GM18526 (cell line): ENCODE measurements around the gene C1QTNF6.
A peak's percentile ranks its signal among the peaks of the same experiment; 100 is the strongest.

Source experiments
- POLR2A ChIP-seq: IDR thresholded peaks from 3 replicates; pipeline ENCODE4 v1.6.1; 2011; ENCODE audit not compliant: insufficient read length; ENCODE audit errors: extremely low read depth

C1QTNF6 gene

DNA sequence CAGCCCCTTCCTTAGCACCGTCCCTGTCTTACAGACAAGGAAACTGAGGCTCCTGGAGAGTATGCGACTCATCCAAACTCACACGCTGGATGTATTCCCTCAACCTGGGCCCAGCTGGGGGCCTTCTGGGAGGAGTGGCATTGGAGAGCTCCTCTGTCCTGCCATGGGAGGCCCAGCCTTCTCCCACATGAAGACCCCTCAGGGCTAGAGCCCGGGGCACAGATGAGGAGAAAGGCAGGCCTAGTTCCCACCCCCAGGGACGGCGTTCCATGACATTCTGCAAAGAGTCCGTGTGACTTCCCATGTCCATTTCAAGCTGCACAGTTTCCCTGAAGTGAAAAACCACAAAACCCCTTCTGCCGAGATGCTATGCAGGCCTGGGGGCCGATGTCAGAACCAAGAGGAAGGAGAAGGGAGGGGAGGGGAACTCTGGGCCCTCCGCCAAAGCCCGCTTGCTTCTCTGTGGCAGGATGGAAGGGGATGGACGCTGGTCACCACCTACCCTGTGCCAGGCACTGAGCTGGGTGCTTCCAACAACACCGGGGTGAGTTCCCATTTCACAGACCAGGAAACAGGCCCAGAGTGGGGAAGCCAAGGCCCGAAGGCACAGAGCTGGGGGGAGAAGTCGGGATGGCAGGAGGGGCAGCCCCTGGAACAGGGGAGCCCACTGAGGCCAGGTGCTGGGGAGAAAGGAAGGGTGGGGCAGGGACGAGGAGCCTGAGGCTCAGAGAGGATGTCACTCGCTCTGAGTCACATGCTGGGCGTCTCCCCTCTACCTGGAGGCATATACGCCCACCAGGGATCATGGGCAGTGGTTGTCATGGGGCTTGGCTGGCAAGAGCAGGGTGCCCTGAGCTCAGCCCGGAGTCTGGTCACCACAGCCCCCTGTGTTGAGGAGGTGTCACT is 40.3 kb upstream of the C1QTNF6 start:
- peak; percentile 14 for TF ChIP-seq POLR2A

DNA sequence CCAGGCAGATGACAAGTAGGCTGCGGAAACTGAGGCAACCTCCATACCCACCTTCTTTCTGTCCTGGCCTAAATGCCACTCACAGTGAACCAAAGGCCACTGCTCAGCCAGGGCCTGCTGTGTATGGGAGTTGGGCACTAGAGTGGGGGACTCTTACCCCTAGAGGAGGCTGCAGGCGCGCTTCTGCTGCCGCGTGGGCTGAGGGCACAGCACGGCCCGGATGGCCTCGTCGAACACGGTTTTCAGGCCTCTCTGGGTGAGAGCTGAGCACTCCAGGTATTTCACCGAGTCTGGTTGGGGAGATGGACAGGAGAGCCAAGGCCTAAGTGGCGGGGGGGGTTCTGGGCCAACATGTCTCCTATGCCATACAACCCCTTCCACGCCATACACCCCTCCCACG is 38.5 kb upstream of the C1QTNF6 start:
- no peak for TF ChIP-seq POLR2A

DNA sequence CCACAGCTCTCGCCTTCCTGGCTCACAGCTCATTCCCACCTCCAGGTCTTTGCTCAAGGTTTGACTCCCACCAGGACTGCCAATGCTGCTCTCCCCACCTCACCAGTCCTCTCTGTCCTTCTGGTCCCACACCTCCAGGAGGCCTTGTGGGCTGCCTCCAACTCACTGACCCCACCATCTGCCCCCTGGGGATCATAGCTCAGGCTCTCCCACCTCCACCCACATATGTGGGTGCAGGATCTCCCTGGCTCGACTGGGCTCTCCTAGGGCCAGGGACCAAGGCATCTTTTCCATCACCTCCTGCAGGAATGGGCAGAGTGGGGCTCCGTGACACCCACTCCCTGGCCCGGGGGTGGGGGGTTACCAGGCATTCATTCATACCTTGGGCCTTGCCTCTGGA is 38.0 kb upstream of the C1QTNF6 start:
- TF ChIP-seq POLR2A, result no peak

DNA sequence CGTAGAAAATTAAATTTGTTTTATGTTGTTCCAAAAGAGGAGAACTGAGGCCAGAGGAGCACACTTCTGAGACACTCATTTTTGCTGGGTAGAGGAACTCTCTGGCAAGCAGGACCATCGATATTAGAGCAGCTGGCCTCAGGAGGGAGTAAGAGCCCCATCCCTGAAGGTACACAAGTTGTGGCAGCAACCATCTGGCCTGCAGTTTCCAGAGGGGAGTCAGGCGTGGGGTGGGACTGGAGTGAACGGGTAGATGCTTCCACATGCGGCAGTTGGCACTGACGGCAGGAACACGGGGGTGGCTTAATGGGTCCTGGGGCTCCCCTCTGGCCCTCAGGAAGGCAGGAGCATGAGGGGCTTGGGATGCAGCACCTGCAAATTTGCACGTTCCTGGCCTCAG is 37.4 kb upstream of the C1QTNF6 start:
- no peak for TF ChIP-seq POLR2A

DNA sequence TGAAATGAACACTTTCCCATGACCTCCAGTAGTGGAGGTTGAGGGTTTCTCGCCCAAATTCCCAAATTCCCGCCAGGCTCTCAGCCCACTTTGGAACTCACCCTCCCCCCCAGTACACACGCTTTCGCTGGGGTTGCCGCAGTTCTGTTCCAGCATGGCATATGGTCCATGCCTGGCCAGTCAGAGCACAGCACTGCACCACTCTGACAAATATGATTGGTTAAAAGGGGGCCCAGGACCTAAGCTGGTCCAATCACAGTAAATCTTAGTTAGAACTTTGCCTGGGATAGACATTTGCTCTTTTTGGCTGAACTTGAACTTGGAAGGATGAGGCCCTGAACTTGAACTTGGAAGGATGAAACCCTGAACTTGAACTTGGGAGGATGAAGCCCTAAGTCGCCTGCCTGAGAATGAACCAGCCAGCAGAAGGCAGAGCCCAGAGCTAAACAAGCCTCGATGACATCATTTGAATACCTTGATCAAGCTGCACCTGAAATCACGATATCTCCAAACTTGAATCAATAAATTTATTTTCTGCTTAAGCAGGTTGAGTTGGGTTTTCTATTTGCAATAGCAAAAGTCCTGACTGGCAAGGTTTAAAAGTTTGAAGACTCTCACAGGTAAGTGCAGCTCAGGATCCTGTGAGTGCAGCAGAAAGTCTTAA is 36.8 kb upstream of the C1QTNF6 start:
- no peak for TF ChIP-seq POLR2A

DNA sequence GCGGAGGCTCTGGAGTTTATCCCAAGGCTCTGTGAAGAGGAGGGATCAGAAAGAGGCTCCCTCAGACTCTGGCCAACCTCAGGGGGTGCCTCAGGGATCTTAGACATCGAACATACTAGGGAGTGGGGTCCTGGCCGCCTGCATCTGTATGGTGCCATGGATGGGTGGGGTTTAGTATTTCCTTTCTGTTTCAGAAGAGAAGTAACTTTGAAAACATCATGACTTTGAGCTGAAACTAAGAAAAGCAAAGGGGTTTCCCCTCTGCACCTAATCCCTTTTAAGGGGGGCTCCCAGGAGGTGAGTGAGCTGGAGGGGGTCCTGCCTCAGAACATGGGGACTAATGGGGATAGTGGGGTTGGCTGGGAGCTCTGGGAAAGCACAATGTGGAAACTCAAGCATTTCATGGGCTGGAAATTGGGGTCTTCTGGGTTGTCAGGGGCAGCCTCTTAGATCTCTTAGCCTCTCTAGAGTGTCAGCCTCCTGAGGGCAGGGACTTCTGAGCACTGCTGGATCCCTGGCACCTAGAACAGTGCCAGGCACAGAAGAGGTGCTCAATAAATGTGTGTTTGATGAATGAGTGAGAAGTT is 36.0 kb upstream of the C1QTNF6 start:
- no peak for TF ChIP-seq POLR2A

DNA sequence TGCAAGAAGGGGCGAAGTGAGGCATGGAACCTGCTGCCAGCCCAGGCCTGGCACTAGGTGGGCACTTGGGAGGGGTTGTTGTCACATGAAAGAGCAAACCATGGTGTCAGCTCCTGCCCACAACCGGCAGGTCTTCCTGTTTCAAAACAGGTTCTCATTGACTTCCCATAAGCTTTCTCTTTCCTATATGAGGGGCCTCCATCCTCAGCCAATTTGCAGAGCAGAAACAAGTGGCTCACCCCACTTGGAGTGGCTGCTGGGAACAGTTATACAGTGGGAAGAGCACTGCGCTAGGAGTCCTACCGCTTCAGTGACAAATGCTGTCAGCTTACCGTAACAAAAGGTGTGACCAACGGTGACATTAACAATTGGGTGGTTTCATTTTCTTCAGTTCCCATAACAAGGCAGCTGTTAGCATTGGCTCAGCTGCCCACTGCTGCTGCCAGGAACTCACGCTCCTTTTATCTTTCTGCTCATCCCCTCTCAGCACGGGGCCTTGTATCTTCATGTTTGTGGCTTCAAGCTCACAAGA is 34.5 kb upstream of the C1QTNF6 start:
- TF ChIP-seq POLR2A, result peak; percentile 17

DNA sequence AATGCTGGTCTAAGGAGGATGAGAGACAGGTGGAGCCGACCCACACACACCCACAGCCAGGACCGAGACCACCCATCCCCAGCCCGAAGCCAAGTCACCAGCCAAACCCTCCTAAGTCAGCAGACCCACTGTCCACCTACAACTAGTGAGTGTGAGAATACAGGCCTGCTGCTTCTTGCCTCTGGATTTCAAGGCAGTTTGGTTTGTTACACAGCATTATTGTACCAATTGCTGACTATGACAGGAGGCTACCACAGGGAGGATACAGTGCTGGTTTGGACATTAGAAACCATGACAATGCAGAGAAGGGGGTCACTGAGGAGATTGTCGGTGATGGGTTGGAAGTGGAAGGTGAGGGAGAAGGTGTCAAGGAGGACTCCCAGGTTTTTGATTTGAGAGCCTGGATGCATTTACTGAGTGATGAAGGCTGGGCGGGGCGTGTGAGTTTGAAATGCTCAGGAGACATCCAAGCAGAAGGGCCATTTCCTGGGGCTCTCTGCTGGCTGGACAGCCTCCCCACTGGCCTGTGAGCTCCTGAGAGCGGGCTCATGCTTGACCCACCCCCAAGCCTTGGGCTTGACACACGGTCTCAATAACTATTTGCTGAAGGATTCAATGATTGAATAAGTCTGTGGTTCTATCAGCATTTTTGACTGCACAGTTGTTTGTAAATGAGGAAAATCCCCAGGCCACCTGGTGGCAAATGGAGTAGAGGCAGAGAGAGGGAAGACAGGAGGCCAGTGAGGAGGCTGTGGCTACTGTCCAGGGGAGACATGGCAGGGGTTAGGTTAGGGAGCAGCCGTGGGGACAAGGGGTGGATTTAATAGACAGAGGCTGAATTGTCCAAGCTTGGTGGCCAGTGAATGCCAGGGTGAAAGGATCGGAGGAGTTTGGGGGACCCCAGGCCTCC is 33.6 kb upstream of the C1QTNF6 start:
- no peak for TF ChIP-seq POLR2A

DNA sequence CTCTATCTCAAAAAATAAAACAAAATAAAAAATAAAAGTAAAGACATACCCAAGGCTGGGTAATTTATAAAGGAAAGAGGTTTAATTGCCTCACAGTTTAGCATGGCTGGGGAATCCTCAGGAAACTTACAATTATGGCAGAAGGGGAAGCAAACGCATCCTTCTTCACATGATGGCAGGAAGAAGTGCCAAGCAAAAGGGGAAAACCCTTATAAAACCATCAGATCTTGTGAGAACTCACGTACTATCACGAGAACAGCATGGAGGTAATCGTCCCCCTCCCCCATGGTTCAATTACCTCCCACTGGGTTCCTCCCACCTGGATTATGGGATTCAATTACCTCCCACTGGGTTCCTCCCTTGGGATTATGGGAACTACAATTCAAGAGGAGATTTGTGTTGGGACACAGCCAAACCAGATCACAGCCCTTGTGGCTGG is 32.5 kb upstream of the C1QTNF6 start:
- no peak for TF ChIP-seq POLR2A

DNA sequence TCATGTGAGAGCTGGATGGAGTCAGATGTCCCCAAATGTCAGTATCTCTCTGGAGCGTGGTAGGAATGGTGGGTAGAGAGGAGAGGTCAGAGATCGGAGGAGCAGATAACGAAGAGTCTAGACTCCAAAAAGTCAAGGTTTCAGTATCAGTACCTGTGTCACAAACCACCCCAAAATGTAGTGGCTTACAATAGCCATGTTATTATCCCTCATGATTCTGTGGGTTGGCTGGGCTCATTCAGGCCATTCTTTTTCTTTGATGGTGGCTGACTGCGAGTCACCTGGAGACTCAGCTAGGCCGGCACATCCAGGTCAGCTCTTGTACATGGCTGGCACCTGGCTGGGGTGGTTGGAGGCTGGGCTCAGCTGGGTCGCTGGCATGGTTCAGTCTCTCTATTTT is 31.5 kb upstream of the C1QTNF6 start:
- peak; percentile 31 for TF ChIP-seq POLR2A

DNA sequence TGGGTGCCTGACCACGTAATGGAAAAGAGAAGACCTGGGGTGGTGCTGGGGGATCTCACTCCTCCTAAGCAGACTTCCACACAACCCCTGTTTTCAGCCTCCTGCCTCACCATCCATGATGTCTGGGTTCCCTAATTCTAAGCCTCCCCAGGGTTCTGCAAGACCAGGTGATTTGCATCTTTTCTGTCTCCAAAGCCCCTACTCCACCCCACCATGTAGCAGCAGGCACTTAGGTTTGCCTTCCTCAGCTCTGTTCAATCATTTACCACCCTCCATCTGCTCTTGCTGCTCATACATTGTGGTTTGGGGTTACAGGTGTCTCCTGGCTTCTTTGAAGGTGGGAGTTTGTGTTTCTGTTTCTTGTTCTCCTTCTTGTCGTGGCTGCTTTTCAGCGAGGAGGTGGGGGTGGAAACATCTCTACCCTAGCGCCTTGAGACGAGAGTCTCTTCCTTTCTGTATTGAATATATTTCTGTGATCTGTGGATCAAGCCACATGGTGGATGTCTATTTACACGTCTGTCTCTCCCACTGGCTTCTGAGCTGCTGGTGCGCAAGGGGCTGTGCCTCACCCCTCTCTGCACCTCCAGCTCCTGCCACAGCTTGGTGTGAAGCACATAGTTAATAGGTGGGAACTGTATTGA is 30.8 kb upstream of the C1QTNF6 start:
- TF ChIP-seq POLR2A, result peak; percentile 53

DNA sequence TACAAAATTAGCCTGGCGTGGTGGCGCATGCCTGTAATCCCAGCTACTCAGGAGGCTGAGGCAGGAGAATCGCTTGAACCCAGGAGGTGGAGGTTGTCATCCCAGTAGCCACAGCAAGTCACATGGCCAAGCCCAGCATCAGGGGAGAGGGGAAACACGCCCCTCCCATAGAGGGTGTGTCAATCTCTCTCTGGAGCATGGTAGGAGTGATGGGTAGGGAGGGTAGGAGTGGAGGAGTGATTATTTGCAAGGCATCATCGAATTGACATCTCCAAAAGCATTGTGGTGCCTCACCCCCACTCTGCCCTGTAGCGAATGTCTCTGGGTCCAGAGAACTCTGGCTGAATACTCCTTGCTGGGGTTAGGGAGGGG is 30.3 kb upstream of the C1QTNF6 start:
- no peak for TF ChIP-seq POLR2A

DNA sequence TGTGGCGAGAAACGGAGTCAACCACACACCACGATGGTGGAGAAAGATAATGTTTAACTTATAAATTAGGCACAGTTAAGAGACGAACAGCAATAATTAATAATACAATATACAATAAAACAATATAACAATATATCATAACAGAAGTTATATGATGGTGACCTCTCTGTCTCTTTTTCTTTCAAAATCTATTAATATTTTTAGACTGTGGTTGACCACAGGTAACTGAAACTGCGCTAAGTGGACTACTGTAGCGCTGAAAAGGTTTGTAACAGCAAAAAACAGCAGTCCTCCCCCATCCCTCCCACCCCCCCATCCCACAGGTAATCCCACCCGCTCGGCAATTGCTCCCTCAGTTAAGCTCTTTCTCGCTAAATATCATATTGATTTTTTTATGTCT is 27.8 kb upstream of the C1QTNF6 start:
- TF ChIP-seq POLR2A, result no peak

DNA sequence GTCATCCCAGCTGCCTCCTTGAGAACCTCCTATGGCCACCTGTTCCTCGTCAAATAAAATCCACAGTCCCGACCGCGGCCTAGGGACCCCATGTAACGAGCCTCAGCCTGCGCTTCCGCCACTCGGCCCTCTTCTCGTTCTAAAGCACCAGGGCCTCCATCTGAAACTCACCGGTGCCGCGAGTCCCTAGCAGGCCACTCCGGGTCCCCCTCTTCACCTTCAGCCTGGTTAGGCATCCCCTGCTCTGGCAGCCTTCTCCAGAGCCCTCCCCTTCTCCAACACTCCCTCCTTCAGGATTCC is 26.6 kb upstream of the C1QTNF6 start:
- no peak for TF ChIP-seq POLR2A
